ENCODE results near the gene ELK4.
A peak's percentile ranks its signal among the peaks of the same experiment; 100 is the strongest.

The ELK4 gene

GRCh38 chr1:205589046-205589445 is 42.8 kb downstream of the ELK4 start:
- no peaks in the 10 kb centered on the region for H3K9me3 ChIP-seq (ENCODE audit: severe bottlenecking)
- no peak overlapping the region for H3K27ac ChIP-seq
- TF ChIP-seq, protein P1, sequence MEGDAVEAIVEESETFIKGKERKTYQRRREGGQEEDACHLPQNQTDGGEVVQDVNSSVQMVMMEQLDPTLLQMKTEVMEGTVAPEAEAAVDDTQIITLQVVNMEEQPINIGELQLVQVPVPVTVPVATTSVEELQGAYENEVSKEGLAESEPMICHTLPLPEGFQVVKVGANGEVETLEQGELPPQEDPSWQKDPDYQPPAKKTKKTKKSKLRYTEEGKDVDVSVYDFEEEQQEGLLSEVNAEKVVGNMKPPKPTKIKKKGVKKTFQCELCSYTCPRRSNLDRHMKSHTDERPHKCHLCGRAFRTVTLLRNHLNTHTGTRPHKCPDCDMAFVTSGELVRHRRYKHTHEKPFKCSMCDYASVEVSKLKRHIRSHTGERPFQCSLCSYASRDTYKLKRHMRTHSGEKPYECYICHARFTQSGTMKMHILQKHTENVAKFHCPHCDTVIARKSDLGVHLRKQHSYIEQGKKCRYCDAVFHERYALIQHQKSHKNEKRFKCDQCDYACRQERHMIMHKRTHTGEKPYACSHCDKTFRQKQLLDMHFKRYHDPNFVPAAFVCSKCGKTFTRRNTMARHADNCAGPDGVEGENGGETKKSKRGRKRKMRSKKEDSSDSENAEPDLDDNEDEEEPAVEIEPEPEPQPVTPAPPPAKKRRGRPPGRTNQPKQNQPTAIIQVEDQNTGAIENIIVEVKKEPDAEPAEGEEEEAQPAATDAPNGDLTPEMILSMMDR (IDR thresholded peaks at IDR 0.05; ENCODE audit: low read depth, low read length), result no peak
- H3K4me3 ChIP-seq (ENCODE audit: low read depth, low read length), result no peak overlapping the region
- no peak for DNase-seq
- no peaks in the 10 kb centered on the region for H3K36me3 ChIP-seq
- peaks cover 37% of the 10 kb centered on the region for H3K27me3 ChIP-seq (ENCODE audit: insufficient read depth, low read depth, severe bottlenecking)

DNA sequence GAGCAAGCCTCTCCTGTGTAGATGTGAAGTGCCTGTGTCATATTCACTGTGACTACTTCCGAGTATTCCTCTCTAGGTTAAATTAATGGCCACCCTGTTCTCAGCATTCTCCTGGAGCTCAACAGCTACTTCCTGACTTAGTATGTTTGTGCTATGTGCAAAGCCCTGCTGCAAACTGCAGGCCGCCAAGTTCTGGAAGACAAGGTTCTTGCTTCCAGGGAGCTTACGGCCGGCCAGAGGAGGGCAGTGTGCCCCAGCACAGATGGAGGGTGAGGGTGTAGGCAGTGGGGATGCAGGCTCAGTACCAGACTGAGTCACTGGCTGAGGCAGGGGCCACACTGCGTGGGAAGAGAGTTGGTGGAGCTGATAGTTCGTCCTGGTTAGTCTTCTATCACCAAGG is 43.2 kb downstream of the ELK4 start:
- peak; percentile 78 for DNase-seq
- TF ChIP-seq, protein P1 (IDR thresholded peaks at IDR 0.05; ENCODE audit: low read depth, low read length), result peak; percentile 92
- H3K36me3 ChIP-seq, result no peaks in the 10 kb centered on the region

DNA sequence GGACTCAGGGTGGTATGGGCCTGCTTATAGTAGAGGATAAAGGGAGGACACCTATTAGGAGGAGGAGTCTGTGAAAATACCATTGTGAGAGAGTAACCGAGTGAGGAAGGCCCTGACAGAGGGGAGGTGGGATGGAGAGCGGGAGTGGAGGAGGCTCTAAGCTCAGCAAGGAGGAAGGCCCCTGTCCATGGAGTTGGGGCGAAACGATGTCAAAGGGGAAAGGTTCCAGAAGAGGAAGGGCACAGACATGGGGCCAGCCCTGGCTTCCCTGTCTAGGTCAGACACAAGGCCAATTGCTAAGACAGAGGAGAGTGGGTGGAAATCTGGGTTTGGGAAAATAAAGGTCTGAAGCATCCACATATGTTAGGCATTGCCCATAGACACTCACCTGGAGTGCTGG is 44.2 kb downstream of the ELK4 start:
- DNase-seq, result no peak
- H3K9me3 ChIP-seq (ENCODE audit: severe bottlenecking), result no peaks in the 10 kb centered on the region
- TF ChIP-seq, protein P1 (IDR thresholded peaks at IDR 0.05; ENCODE audit: low read depth, low read length), result no peak
- no peak overlapping the region for H3K4me3 ChIP-seq (ENCODE audit: low read depth, low read length)
- no peaks in the 10 kb centered on the region for H3K36me3 ChIP-seq
- H3K27ac ChIP-seq, result no peak overlapping the region
- H3K27me3 ChIP-seq (ENCODE audit: insufficient read depth, low read depth, severe bottlenecking), result peaks cover 45% of the 10 kb centered on the region

More for the DNA sequence above, 43.2 kb downstream of the ELK4 start:
- H3K4me3 ChIP-seq (ENCODE audit: low read depth, low read length), result no peak overlapping the region
- H3K27me3 ChIP-seq (ENCODE audit: insufficient read depth, low read depth, severe bottlenecking), result peaks cover 37% of the 10 kb centered on the region
- no peak overlapping the region for H3K27ac ChIP-seq
- H3K9me3 ChIP-seq (ENCODE audit: severe bottlenecking), result no peaks in the 10 kb centered on the region

DNA sequence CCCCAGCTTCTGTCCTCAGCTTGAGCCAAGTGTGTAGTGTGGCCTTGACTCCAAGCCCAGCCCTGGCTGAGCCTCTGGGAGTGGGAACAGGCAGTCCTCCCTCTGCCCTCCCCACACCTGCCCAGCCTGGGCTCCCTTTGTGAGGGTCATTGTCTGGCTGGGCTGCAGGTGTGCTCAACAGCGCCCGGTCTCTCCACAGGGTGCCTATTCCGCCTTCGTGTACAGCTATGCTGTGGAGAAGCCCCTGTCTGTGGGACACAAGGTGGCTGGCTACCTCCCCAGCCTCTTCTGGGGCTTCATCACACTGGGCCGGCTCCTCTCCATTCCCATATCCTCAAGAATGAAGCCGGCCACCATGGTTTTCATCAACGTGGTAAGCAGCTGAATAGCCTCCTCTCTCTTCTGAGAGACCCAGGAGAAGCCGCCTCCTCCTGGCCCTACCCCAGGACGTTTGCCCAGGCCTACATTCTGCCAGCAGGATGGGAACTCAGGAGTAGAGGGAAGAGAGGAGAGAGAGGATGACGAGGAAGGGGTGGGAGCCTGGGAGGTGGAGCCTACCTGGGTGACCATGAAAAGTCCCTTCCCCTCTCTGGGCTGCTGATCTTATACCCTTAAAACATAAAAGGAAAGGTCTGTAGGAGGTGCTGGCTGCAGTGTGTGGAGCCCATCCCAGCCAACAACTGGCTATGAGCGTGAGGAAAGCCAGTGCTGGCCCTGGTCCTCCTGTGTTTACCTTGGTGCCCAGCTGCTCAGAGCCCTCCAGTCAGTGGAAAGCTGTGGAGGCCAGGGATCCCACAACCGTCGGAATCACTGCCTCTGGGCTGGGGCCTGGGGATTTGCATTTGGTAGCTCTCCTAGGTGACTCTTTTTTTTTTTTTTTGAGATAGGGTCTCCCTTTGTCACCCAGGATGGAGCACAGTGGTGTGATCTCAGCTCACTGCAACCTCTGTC is 45.7 kb downstream of the ELK4 start:
- no peak overlapping the region for H3K4me3 ChIP-seq (ENCODE audit: low read depth, low read length)
- H3K36me3 ChIP-seq, result no peaks in the 10 kb centered on the region
- peaks cover 53% of the 10 kb centered on the region for H3K27me3 ChIP-seq (ENCODE audit: insufficient read depth, low read depth, severe bottlenecking)
- no peak for DNase-seq
- TF ChIP-seq, protein P1 (IDR thresholded peaks at IDR 0.05; ENCODE audit: low read depth, low read length), result no peak
- H3K9me3 ChIP-seq (ENCODE audit: severe bottlenecking), result no peaks in the 10 kb centered on the region
- no peak overlapping the region for H3K27ac ChIP-seq

GRCh38 chr1:205585169-205585834 is 46.5 kb downstream of the ELK4 start:
- TF ChIP-seq, protein P1 (IDR thresholded peaks at IDR 0.05; ENCODE audit: low read depth, low read length), result no peak
- Histone ChIP-seq H3K36me3 (no peaks in the 10 kb centered on the region), H3K27ac (no peak overlapping the region), H3K4me3 (ENCODE audit: low read depth, low read length) (no peak overlapping the region), H3K27me3 (ENCODE audit: insufficient read depth, low read depth, severe bottlenecking) (peaks cover 53% of the 10 kb centered on the region), H3K9me3 (ENCODE audit: severe bottlenecking) (no peaks in the 10 kb centered on the region)
- no peak for DNase-seq
